Measurements from ENCODE around the gene ACTA2.

DNA sequence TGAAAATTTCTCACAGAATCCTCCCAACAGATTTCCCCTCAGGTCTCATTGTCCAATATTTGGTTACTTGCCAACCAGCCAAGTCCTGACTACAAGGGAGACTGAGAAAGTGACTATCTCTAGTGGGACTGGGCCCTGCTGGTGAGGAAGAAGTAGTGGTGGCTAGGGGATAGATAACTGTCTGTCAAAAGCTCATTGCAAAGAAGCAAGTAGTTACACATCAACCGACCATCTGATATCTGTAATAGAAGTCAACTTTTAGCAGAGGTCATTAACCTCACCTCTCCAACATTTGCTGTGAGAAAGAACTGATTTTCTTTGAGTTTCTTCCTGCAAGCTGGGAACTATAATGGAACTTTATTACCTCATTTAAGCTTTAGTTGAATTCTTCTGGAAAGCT, 57.3 kb downstream of the ACTA2 start:
- TF ChIP-seq CSDC2 (CRISPR knock-in tag; IDR thresholded peaks at IDR 0.05) (no peak), CSRNP3 (CRISPR knock-in tag; IDR thresholded peaks at IDR 0.05) (no peak), TOX (CRISPR knock-in tag; IDR thresholded peaks at IDR 0.05; ENCODE audit: borderline replicate concordance) (no peak), BACH2 (CRISPR knock-in tag; IDR thresholded peaks at IDR 0.05; ENCODE audit: borderline replicate concordance) (no peak), RARB (CRISPR knock-in tag; IDR thresholded peaks at IDR 0.05) (no peak), ZFP3 (CRISPR knock-in tag; IDR thresholded peaks at IDR 0.05) (no peak), PATZ1 (CRISPR knock-in tag; IDR thresholded peaks at IDR 0.05; ENCODE audit: borderline replicate concordance) (no peak), OSR1 (CRISPR knock-in tag; IDR thresholded peaks at IDR 0.05) (no peak), TCF4 (CRISPR knock-in tag; IDR thresholded peaks at IDR 0.05; ENCODE audit: borderline replicate concordance) (no peak), ESRRG (CRISPR knock-in tag; IDR thresholded peaks at IDR 0.05) (no peak), ZNF70 (CRISPR knock-in tag; IDR thresholded peaks at IDR 0.05) (no peak)
- TF ChIP-seq, protein P1, sequence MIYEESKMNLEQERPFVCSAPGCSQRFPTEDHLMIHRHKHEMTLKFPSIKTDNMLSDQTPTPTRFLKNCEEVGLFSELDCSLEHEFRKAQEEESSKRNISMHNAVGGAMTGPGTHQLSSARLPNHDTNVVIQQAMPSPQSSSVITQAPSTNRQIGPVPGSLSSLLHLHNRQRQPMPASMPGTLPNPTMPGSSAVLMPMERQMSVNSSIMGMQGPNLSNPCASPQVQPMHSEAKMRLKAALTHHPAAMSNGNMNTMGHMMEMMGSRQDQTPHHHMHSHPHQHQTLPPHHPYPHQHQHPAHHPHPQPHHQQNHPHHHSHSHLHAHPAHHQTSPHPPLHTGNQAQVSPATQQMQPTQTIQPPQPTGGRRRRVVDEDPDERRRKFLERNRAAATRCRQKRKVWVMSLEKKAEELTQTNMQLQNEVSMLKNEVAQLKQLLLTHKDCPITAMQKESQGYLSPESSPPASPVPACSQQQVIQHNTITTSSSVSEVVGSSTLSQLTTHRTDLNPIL (CRISPR knock-in tag; IDR thresholded peaks at IDR 0.05; ENCODE audit: low read depth) = no peak

All from SK-N-SH treated with all-trans-retinoic acid at 6 μM for 48 hours (cell line).